ENCODE data around the gene SGIP1.

SGIP1 gene

DNA sequence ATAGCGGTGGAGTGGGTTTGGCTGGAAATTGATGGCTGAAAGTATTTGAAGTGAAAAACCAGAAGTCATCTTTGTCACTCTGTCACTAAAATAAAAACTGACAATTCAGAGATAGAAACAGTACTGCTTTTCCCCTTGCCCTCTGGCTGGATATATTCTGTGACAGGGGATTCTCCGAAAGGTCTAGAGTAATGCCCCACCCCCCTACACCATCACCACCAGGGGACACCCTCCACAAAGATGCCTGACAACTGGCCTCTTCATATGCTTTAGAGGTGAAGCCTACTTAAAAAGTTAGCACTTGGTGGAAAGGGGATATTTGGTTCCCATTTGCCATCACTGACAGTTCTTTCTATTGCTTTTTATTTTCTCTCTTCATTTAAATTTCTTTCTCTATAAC, 73.5 kb downstream of the SGIP1 start:
- DNase-seq (ENCODE audit: low read depth): no peak

DNA sequence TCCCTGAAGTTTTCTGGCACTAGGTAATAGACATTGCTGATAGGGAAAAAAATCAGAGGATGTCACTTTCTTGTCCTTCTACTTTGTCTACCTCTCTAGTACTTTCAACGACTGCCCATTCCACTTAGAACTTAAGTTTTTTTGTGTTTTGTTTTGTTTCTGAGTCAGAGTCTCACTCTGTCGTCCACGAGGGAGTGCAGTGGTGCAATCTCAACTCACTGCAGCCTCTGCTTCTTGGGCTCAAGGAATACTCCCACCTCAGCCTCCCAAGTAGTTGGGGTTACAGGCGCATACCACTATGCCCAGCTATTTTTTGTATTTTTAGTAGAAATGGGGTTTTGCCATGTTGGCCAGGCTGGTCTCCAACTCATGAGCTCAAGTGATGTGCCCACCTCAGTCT, 79.2 kb downstream of the SGIP1 start:
- no peak for DNase-seq (ENCODE audit: low read depth)

DNA sequence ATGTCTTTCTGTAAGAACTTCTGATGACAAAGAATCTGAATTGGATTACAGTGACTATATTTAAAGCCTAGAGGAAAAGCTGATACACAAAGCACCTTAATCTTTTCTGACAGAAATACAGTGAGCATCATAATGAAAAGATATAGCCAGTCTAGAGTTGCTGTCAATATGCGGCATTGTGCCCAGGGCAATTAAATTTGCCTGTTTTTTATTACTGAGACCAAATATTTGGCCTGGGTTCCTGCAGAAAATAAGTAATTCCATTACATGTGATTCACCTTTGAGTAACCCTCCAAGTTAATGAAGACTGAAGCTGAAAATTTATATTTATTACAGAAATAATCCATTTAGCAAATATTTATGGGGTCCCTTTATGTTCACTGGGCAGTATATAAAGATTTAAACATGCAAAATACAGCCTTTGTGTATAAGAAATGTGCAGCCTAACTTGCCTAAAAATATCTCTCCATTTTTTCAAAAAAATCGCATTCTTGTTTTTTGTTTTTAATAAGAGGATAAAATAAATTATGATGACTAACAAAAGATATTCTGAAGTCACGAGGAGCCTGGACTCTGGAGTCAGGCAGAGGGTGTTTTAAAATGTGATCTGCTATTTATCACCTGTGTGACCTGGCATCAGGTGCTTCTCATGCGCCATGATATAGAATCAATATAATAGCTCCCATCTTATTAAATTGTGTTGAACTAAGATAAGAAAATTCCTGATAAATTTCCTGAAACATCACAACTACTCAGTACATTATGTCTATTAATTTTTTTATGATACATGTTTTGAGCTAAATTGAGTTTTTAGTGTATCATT, 83.6 kb downstream of the SGIP1 start:
- no peak for DNase-seq (ENCODE audit: low read depth)

DNA sequence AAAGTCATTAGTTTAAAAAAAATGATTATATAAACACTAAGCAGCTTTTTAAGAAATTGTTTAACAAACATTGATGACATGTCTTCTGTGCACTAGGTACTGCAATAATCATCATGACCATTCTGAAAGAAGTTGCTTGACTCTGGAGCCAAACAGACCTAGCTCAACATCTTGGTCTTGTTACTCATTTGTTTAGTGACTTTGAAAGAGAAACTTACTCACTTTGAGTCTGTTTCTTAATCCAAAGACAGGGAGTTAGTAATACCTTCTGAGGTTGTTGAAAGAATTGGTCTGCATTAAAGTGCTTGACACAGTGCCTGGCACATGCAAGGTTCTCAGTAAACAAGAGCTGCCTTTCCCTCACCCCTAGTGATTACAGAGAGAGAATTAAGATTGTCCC, 84.4 kb downstream of the SGIP1 start:
- DNase-seq (ENCODE audit: low read depth): no peak

DNA sequence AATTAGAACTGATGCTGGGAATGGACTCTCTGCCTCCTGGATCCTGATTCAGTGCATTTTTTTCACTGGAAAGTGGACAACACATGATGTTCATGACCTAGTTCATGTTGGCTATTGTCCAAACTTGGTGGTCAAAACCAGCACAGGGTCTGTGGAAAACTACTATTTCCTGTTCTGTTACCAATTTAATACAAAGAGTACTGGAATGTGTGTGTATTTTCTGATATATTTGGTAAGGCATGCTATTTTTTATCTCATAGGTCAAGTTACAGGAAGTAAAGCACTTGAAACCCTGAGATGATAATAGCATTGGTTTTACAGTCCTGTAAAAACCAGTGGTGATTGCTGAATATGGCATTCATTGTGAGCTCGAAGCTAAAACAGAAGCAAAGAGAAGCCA, 89.9 kb downstream of the SGIP1 start:
- DNase-seq (ENCODE audit: low read depth): peak; percentile 31

DNA sequence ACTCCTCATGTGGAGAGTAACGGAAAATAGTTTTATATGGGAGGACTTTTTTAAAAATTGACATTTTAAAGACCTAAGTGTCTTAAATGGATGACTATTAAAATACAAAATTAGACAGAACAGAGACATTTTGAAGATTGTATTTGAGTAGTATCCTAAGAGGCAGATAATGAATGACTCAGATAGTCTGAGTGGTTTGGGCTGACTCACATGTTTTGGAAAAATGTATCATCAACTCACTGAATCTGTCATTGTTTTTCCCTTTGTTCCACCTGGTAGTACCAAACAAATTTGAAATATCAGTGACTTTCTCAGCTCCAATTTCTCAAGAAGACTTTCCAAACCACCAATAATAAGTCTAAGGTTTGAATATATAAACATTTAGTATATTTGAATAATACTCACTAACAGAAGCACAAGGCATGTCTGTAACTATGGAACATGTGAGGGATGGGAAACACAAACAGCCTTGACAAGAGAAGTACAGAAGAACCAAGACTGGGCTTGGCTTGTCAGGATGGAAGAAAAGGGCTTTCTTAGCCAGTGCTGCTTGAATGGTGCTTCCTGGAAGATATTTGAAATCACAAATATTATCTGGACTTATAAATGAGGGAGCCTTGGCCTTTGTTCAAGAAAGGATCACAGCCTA, 90.6 kb downstream of the SGIP1 start:
- DNase-seq (ENCODE audit: low read depth): peak; percentile 54

DNA sequence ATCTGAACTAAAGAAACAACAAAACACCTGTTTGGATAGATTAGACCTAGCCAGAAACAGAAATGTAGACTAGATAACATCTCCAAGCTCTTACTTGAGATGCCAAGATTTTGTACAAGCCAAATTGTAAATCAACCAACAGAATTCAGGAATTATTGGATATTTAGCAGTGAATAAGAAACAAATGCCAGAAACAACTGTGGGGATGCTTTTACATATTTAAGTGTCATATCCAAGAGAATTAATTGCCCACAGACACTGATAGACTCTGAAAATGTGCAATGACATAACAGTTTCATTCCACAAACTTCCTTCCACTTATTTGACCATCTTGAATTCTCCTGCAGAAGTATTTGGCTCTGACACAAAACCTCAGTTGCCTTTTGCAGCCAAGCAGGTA, 92.3 kb downstream of the SGIP1 start:
- DNase-seq (ENCODE audit: low read depth): no peak

DNA sequence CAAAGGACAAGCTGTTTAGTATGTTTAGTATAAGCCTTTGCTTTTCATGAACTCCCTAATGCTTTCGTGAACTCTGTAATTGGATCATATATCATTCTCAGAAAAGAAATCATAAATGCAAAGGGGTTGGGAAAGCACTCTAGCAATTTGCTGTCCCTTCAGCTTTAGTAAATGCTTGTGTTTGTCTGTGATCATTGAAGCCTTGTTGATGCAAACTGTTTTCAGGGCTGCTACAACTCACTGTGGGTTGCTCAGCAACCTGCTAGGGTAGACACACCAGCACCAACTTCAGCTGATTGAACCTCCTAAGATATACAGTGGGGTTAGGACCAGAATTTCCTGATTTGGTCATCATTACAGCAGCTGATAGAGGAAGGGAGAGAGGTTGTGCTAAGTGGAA, 95.0 kb downstream of the SGIP1 start:
- DNase-seq (ENCODE audit: low read depth): no peak

DNA sequence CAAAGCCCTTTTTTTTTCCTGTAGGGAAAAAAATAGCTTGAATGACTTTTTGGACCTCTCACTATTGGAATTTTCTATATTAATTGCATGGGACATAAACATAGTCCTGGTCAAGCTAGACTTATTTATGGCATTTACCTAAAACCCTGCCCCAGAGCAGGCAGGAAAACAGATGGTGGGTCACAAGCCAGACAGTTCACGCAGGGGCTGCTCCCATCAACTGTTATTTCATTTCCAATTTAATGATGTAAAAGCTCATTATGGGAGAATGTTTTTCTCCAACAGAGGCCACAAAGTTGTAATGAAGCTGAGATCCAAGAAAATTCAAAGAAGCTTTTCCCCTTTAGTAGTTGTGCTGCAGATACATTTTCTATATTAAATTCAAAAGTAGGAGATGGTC, 99.2 kb downstream of the SGIP1 start:
- DNase-seq (ENCODE audit: low read depth): no peak

DNA sequence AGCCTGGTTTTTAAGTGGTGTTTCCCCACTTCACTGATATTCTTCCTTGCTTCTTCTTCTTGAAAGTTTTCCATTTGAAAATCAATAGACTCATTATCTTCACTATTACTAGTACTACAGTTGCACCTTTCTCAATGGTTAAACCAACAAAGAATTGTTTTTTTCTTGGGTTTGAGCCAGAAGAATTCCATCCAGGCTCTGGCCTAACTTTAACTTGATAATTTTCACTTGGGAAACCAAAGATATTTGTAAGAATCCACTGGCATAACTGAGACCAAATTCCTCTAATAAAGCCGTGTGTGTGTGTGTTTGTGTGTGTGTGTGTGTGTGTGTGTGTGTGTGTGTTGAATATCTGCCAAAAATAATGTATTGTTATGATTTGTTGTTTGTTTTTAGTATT, 103.2 kb downstream of the SGIP1 start:
- no peak for DNase-seq (ENCODE audit: low read depth)

DNA sequence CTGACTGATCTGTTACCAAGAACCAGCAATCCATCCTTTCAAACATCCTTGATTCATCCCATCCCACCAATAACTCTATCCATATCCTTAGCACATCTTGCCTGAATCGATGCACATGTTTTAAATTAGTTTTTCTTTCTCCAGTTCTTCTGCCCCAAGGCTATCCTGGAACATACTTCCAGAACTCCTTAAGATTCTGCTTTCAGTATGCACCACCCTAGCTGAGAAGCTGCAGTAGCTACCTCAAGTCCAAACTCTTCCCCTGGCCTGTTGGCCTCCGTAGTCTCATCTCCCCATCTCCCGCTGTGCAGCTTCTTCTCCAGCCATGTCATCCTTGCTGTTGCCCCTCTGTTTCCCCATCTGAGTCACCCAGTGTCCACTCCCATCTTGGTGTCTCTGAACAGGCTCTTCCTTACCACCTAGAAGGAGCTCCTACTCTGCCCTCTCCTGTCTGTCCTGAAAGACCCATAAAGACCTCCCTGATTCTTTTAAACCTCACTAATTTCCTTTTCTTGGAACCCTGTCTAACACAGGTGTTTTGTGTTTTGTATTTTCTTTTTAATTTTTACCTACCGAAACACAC, 108.0 kb downstream of the SGIP1 start:
- no peak for DNase-seq (ENCODE audit: low read depth)

DNA sequence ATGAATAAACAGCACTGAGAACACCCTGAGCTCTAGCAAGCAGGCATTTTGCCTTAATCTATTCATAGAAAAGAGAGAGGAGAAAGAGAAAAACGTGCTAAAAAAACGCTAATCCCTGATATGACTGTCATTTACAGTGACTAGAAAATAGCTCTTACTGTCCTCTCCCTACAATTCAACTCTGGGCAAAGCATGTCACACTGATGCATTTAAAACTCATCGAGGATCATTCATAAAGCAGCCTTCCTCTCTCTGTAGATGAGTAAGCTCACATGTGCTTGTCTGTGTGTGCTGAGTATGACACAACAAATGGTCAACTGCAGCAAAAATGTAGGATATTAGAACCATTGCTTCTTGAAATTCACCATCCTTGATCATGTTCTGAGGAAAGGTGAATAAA, 109.0 kb downstream of the SGIP1 start:
- DNase-seq (ENCODE audit: low read depth): no peak

DNA sequence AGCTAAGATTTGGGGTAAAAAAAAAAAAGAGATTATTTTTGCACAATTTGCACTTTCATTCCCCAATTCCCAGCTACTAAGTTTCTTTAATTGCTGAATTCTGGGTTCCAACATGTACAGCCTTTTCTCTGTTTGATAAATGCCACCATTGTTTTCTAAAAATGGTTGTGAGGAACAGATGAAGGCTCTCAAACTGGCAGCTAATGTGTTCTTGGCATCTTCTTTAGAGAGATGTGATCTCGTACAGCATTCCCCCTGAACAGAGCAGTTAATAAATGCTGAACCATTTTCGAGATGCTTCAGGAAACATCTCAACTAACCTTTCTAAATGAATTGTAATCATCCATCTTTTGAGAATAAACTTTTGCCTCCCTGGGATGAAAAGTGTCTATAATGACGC, 110.4 kb downstream of the SGIP1 start:
- DNase-seq (ENCODE audit: low read depth): no peak

DNA sequence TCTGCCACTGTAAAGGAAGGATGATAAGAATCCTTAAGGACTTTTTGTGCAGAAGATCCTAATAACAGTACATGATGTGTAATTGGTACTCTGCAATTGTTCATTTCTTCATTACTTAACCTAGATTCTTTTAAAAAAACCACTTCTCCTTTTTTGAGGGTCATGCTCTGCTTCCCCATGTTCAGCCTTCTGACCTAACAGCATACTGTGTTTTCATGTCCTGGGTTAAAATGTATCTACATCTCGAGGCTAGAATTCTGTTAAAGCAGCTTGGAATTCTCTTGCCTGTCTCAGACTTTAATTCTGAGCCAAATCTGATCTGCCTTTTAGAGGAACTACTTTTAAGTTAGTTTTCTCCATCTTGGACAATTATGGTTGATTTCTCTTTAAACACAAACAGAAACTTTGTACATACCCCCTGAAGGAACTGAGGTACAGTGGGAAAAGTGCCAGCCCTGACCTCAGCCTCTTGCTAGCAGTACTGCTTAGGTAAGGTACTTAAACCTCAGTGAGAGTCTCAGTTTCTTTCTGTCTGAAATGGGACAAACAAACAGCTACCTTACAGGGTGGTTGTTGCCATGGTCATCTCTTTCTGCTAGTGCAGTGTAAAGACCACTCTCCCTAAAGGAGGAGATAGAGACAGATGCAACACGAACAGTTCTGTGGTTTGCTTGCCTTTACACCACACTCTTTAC, 115.1 kb downstream of the SGIP1 start:
- no peak for DNase-seq (ENCODE audit: low read depth)

DNA sequence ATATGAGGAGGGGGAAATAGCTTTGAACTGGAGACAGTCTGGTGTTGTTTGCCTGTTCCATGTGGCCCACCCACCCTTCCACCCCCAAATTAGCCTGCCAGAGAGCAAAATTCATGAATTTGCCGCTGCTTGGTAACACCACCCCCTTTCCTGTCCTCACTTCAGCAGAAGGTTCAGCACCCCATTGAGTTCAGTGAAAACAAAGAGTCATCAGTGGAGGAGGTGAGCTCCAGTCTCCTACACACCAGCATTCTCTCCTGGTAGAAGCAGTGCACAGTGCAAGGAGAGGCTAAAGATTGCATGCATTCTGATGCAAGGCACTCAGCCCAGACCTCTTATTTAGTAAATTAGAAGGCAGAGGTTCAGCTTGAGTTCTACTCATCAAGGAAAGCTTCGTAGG, 118.6 kb downstream of the SGIP1 start:
- DNase-seq (ENCODE audit: low read depth): no peak

DNA sequence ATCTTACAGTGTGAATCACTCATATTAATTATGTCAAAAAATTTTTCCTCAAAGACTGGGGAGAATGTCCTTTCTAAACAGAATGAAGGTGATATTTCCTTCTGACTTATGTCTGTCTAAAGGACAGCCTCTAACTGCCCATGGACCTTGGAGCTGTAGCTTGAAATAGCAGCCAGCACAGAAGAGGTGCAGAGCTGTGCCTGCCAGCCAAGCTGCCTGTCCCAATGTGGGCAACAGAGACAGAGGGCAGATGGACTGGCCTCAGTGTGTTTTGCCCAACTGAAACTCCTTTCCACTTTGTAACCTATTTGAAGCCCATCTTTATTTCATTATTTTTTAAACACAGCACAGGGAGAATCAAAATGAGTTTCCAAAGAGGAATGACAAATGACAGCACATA, 120.7 kb downstream of the SGIP1 start:
- no peak for DNase-seq (ENCODE audit: low read depth)

DNA sequence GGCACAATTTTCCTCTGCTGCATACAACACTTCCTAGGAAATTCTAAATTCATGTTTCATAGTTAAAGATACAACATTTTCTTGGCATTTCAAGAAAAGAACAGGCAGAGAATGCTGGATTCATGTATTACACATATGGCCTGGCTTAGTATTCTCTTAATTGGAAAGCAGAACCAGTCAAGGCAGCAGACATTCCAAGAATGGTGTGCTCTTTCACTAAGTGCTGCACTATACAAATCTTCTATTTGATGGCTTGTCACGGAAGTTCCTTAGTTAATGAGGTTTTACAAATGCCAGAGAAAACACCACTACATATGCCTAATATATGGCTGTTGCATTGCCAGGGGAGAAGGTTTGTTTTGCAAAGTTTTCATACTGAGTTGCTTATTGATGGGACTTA, 137.5 kb downstream of the SGIP1 start:
- no peak for DNase-seq (ENCODE audit: low read depth)

DNA sequence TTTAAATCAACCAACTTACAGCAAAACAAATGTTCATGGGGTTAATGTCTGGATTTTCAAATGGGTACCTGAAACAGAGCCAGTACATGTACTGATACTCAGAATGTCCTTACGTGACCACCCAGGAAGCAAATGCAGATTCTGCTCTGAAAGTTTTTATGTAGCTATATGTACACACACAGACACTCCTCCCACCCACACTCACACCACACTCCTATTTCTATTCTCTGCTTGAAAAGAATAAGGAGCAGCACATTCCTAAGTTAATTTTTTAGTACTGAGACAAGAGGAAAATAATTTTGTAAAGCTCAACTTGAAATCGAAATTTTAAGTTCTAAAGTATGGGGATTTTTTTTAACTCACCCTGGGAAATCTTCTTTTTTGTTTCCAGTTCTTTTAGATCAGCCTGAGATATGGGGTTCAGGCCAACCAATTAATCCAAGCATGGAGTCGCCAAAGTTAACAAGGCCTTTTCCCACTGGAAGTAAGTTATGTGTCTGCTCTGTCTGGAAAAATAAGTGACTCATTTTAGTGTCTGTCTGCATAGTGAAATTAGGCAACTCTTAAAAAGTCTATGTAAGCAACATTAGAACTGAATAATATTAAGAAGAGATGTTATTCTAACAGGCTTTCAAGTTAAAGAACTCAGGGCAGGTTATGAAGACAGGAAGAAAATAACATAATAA, 142.8 kb downstream of the SGIP1 start:
- DNase-seq (ENCODE audit: low read depth): peak; percentile 3

DNA sequence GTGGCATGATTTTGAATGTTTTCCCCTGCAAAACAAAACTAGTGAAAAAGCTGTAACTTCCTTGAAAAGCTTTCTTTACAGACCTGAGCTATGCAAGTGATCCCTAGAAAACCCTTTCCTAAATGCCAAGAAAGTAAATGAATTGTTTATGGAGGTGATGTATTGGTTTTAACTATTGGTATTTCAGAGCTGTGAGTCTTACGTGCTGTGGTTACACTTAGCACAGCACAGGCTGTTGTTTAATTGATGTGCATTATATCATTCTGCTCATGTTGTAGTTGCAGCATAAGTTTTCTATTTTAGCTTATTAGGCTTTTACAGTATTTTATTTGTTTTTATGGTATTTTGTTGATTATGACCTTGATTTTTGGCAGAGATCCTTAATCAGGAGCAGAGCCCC, 144.2 kb downstream of the SGIP1 start:
- no peak for DNase-seq (ENCODE audit: low read depth)

DNA sequence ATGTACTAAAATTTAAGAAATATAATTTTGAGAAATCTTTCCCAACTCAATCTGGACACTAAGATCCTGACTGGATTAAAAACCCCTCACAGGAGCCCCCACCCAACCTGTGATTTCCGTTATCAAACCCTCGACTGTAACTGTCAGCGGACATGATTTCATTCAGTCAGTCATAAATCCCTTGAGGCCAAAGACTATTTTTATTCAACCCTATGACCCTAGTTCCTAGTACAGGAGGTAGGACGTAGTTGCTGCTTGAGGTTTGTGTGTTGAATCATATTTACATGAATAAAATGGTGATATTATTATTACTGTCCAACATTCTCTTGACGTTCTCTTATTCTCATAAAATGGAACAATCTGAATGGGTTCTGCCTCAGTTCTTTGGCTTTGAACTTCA, 145.2 kb downstream of the SGIP1 start:
- no peak for DNase-seq (ENCODE audit: low read depth)

DNA sequence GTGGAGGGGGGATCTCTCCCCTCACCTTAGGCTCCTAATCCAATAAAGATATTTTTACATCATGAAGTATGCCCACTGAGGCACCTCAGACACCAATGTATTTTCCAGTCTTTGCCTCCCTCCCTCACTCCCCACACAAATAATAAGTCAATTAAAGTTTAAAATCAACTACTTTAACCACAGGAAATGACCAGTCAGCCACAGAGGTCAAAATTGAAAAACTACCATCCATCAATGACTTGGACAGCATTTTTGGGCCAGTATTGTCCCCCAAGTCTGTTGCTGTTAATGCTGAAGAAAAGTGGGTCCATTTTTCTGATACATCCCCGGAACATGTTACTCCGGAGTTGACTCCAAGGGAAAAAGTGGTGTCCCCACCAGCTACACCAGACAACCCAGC, 147.7 kb downstream of the SGIP1 start:
- DNase-seq (ENCODE audit: low read depth): no peak

DNA sequence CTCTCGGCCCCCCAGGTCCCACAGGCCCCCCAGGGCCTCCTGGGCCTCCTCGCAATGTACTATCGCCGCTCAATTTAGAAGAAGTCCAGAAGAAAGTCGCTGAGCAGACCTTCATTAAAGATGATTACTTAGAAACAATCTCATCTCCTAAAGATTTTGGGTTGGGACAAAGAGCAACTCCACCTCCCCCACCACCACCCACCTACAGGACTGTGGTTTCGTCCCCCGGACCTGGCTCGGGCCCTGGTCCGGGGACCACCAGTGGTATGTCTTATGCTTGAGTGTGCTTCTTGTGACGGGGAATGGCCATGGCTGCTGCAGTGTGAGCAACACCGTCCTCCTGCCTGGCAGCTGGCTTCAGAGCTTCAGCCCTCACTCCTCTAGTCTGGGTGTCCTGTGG, 148.2 kb downstream of the SGIP1 start:
- no peak for DNase-seq (ENCODE audit: low read depth)

Data from fibroblast of the conjunctiva (primary cell).